Measurements from ENCODE around the gene SCML1. TPM values are rescaled to one million over a fixed set of nuclear protein-coding genes. Genes with fewer than 3 reads are reported as not detected.

SCML1 gene
- polyA plus RNA-seq, 1 of the 3 experiments (the other 2 are of a cell fraction), result 10.7 TPM

GRCh38 chrX:17774053-17774452, 36.8 kb downstream of the SCML1 start:
- POLR2A ChIA-PET, result no interaction called here
- TF ChIP-seq, protein P1, sequence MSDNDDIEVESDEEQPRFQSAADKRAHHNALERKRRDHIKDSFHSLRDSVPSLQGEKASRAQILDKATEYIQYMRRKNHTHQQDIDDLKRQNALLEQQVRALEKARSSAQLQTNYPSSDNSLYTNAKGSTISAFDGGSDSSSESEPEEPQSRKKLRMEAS (IDR thresholded peaks at IDR 0.05; ENCODE audit: low read depth), result no peak
- no peak for TF ChIP-seq EZH2phosphoT487 (IDR thresholded peaks at IDR 0.05; ENCODE audit: borderline replicate concordance, low read depth)
- no peak for TF ChIP-seq FOXJ3 (CRISPR knock-in tag; IDR thresholded peaks at IDR 0.05)
- TF ChIP-seq TCF12 (IDR thresholded peaks at IDR 0.05), result no peak
- TF ChIP-seq JUND (IDR thresholded peaks at IDR 0.05), result no peak
- no peak for TF ChIP-seq RAD21 (IDR thresholded peaks at IDR 0.05; ENCODE audit: low read length)
- TF ChIP-seq CTCF (IDR thresholded peaks at IDR 0.05), result no peak
- no peak for TF ChIP-seq TAF1 (IDR thresholded peaks at IDR 0.05; ENCODE audit: borderline replicate concordance, low read depth, low read length)
- no peak for TF ChIP-seq POLR2AphosphoS5 (IDR thresholded peaks at IDR 0.05; ENCODE audit: low read depth, low read length)
- TF ChIP-seq EP300 (IDR thresholded peaks at IDR 0.05; ENCODE audit: borderline replicate concordance in 1 of 2, low read depth in 1 of 2, low read length in 1 of 2), result no peak
- TF ChIP-seq, protein P2, sequence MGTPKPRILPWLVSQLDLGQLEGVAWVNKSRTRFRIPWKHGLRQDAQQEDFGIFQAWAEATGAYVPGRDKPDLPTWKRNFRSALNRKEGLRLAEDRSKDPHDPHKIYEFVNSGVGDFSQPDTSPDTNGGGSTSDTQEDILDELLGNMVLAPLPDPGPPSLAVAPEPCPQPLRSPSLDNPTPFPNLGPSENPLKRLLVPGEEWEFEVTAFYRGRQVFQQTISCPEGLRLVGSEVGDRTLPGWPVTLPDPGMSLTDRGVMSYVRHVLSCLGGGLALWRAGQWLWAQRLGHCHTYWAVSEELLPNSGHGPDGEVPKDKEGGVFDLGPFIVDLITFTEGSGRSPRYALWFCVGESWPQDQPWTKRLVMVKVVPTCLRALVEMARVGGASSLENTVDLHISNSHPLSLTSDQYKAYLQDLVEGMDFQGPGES (IDR thresholded peaks at IDR 0.05; ENCODE audit: low read depth, low read length), result no peak
- no peaks in the 10 kb centered on the region for H3K9me2 ChIP-seq

DNA sequence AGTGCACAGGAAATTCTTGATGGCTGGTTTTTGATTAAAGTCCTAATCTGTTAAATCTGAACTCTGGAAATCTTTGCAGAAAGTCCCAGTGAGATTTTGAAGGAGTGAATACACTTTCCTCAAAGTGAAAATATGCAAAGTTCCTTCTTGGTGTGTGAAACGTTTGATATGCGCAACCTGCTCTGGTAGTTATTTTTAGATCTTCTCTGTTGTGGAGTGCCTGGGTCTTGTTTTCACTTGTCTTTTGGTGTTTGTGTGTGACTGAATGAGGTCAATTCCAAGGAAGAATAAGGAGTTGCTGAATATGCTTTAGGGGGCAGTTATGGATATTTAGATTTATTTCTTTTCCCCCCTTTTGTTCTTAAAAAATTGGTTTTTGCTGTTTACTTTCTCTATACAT, 41.7 kb downstream of the SCML1 start:
- no peaks in the 10 kb centered on the region for H3F3A ChIP-seq (replicated peaks; ENCODE audit: insufficient read depth)
- no peak overlapping the region for H3K4me3 ChIP-seq (ENCODE audit: low read depth in 2 of 2, low read length in 1 of 2)
- H3K9ac ChIP-seq, result no peak overlapping the region
- POLR2A ChIA-PET, result no interaction called here
- H3K36me3 ChIP-seq (replicated peaks in 1 of 2; ENCODE audit: control insufficient read depth in 1 of 2, insufficient read depth in 2 of 2, low read length in 1 of 2), result no peaks in the 10 kb centered on the region
- no peaks in the 10 kb centered on the region for H3K9me3 ChIP-seq
- no peak for DNase-seq
- no peak overlapping the region for H3K27ac ChIP-seq (ENCODE audit: low read depth in 2 of 2, low read length in 1 of 2)
- no peak overlapping the region for H3K4me2 ChIP-seq
- no peaks in the 10 kb centered on the region for H3K79me2 ChIP-seq (ENCODE audit: insufficient read depth)
- TF ChIP-seq PBX3 (IDR thresholded peaks at IDR 0.05), result no peak
- no peak for TF ChIP-seq NFIC (IDR thresholded peaks at IDR 0.05; ENCODE audit: borderline replicate concordance)
- no peak for TF ChIP-seq SIN3A (IDR thresholded peaks at IDR 0.05; ENCODE audit: borderline replicate concordance, low read depth, low read length)
- no peak for TF ChIP-seq RFX5 (IDR thresholded peaks at IDR 0.05; ENCODE audit: low read length)
- no peak for TF ChIP-seq MEF2A (IDR thresholded peaks at IDR 0.05; ENCODE audit: borderline replicate concordance, low read depth)
- TF ChIP-seq, protein P2 (IDR thresholded peaks at IDR 0.05; ENCODE audit: low read depth, low read length), result no peak
- TF ChIP-seq FOXJ3 (CRISPR knock-in tag; IDR thresholded peaks at IDR 0.05), result no peak
- TF ChIP-seq TCF12 (IDR thresholded peaks at IDR 0.05), result no peak
- no peak for TF ChIP-seq FOSL2 (IDR thresholded peaks at IDR 0.05; ENCODE audit: borderline replicate concordance, low read depth)
- no peak for TF ChIP-seq JUND (IDR thresholded peaks at IDR 0.05)
- TF ChIP-seq, protein P1 (IDR thresholded peaks at IDR 0.05; ENCODE audit: low read depth), result no peak
- CTCF ChIA-PET, result no interaction called here
- WGBS (ENCODE audit: low lambda C conversion rate), result 83% methylated on average over 2 of the region's 2 CpGs
- H4K20me1 ChIP-seq (ENCODE audit: insufficient read depth), result no peaks in the 10 kb centered on the region
- H3K4me1 ChIP-seq (ENCODE audit: control insufficient read depth in 1 of 2, insufficient read depth in 2 of 2, low read depth in 1 of 2, low read length in 1 of 2), result no peaks in the 10 kb centered on the region
- no peaks in the 10 kb centered on the region for H3K27me3 ChIP-seq (ENCODE audit: insufficient read depth)
- no peaks in the 10 kb centered on the region for H3K9me2 ChIP-seq
- no peak overlapping the region for H2AFZ ChIP-seq (ENCODE audit: low read depth)

More at GRCh38 chrX:17774053-17774452, 36.8 kb downstream of the SCML1 start:
- 0 out of 2 replicates have a peak, but pooled peaks cover 5% of the 10 kb centered on the region for H3K27me3 ChIP-seq (ENCODE audit: insufficient read depth)
- no peaks in the 10 kb centered on the region for H3K79me2 ChIP-seq (ENCODE audit: insufficient read depth)
- H2AFZ ChIP-seq (ENCODE audit: low read depth), result no peak overlapping the region
- CTCF ChIA-PET, result no interaction called here
- H4K20me1 ChIP-seq (ENCODE audit: insufficient read depth), result no peaks in the 10 kb centered on the region
- H3K9ac ChIP-seq, result no peak overlapping the region
- H3K4me2 ChIP-seq, result no peak overlapping the region
- no peak overlapping the region for H3K27ac ChIP-seq (ENCODE audit: low read depth in 2 of 2, low read length in 1 of 2)
- no peak overlapping the region for H3K4me3 ChIP-seq (ENCODE audit: low read depth in 2 of 2, low read length in 1 of 2)
- no peak for DNase-seq
- no peaks in the 10 kb centered on the region for H3K4me1 ChIP-seq (ENCODE audit: control insufficient read depth in 1 of 2, insufficient read depth in 2 of 2, low read depth in 1 of 2, low read length in 1 of 2)
- 11% methylated on average over 1 of the region's 1 CpG for whole genome bisulfite sequencing (ENCODE audit: low lambda C conversion rate)
- H3K9me3 ChIP-seq, result no peaks in the 10 kb centered on the region
- H3F3A ChIP-seq (replicated peaks; ENCODE audit: insufficient read depth), result no peaks in the 10 kb centered on the region
- no peaks in the 10 kb centered on the region for H3K36me3 ChIP-seq (replicated peaks in 1 of 2; ENCODE audit: control insufficient read depth in 1 of 2, insufficient read depth in 2 of 2, low read length in 1 of 2)

Data from SK-N-SH (cell line).